ENCODE results near the gene WIZ.

WIZ gene

DNA sequence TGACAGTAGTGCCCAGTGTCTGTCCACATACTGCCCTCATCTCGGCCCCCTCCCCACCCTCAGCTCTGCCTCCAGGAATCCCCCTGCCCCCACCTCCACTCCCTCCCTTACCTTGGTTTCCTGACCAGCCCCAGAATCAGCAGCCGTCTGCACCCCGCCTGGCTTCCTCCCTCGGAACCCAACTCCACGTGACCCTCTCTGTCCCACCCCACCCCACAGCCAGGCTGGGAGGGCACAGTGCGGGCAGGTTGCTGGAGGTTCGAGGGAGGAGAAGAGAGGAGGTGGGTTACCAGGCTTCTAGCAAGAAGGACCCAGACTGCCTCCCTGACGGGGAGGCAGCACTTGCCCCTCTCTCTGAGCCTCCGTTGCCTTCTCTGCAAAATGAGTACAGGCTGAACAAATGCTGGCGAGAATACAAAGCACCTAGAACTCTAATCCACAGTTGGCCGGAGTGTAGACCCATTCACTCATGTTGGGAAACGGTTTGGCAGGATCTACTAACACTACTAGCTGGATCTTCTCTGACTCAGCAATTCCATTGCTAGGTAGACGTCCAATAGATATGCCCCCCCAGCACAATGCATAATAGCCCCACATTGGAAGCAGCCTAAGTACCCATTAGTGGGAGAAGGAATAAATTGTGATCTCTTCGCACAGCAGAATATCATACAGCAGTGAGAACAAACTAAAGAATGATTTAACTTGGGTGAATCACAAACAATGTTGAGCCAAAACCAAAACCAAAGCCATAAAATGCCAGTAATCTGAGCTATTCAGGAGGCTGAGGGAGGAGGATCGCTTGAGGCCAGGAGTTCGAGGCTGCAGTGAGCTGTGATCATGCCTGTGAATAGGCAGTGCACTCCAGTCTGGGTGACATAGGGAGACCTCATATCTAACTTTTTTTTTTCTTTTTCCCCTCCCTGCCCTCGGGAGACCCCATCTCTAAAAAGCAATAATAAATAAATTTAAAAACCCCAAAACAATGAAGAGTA is 14.9 kb upstream of the WIZ start, which contains the start of gene RASAL3:
Gene RASAL3 (minus strand): TSS at position 151 of the 992 bp plus-strand sequence. CDS start 186 bp downstream, outside the sequence.
- no peak for DNase-seq (ENCODE audit: low spot score)

DNA sequence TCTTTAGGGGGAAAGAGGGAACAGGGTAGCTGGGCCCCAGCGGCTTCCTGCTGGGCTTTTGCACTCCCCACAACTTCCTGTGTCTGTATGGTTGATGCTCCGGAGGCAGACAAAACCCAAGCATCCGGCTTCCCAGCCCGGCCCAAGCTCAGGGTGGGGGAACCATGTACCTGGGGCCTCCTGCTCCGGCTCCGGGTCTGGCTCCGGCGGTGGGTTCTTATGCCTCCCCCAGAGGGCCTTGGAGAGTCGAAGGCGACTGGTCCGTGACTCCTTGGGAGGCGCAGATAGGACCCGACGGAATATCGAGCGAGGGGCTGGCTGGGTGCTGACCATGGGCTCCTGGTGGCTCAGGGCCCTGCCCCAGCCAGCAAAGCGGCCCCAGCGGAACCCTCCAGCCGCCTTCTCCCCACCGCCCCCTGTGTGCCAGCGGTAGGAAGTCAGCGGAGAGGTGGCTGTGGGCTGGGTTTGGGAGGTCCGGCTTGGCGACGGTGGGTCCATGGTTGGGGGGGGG is 14.2 kb upstream of the WIZ start:
- DNase-seq (ENCODE audit: low spot score): no peak

DNA sequence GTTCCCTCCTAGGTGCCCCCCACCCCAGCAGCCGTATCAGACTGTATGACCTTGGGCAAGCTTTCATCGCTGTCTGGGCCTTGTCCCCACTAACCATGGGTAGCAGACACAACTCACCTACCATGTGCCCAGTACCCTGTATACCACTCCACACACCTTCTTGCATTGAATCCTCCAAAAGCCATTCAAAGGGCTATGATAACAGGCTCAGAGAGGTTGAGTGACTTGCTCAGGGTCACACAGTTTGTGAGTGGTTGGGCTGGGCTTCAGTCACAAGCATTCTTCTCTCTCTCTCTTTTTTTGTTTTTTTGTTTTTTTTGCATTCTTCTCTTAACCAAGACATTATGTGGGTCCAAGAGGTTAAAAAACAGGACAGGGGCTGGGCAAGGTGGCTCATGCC is 11.9 kb upstream of the WIZ start:
- DNase-seq (ENCODE audit: low spot score): no peak

DNA sequence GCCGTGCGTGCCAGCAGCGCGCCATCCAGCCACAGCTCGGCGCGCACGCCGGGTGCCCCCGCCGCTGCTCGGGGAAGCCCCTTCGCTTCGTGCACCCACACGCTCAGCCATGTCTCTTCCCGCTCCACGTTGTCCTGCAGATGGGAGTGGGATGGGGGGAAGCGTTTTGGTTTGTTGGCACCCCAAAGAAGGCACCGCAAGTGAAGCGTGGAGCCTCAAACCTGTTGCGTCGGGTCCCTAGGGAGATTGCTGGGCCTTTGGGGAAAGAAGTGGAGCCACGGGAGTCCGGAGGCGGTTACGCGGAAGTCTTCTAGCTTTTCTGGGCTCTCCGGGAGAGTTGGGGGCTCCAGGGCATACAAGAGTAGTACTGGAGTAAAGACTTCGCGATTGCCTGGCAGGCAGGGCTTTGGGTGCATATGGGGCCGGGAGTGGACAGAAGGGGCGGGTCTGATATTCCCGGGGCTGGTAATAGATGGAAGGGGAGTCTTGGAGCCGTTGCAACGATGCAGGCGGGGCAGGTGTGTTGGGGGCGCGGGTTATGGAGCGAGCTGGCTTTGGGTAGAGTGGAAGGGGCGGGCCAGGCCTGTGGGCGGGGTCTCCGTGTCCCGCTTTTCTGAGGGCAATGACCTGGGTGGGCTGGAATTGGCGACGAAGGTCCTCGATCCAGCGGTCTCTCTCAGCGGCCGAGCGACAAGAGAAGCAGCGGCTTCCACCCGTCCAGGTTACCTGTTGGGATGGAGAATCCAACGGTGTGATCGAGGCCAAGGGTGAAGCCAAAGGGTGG is 8.1 kb upstream of the WIZ start:
- DNase-seq (ENCODE audit: low spot score): no peak

DNA sequence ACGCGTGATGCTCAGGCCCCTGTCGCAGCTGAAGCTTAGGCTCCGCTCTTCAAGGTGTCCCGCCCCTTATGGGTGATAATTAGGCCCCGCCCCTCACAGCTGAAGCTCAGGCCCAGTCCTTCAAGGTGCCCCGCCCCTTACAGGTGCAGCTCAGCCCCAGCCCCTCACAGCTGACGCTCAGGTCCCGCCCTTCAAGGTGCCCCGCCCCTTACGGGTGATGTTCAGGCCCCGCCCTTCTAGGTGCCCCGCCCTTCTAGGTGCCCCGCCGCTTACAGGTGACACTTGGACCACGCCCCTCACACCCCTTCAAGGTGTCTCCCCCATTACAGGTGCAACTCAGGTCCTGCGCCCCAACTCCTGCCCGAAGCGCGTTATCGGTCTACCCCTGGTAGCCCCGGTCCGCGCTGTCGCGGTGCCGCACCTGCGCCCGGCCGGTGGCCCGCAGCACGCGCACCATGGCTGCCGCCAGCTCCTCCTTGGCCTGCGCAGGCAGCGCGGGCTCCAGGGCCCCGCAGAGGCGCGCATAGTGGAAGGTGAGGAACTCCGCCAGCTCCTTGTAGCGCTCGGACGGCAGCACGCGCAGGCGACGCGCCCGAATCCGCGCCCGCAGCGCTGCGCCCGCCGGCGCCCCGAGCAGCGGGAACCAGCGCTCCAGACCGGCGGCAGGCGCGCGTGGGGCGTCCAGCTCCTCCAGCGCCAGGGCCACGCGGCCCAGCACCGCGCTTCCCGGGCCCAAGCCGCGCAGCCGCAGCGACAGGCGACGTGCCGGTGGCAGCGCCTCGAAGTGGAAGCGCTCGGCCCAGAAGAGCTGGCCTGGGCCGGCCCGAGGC is 7.3 kb upstream of the WIZ start:
- DNase-seq (ENCODE audit: low spot score): no peak

DNA sequence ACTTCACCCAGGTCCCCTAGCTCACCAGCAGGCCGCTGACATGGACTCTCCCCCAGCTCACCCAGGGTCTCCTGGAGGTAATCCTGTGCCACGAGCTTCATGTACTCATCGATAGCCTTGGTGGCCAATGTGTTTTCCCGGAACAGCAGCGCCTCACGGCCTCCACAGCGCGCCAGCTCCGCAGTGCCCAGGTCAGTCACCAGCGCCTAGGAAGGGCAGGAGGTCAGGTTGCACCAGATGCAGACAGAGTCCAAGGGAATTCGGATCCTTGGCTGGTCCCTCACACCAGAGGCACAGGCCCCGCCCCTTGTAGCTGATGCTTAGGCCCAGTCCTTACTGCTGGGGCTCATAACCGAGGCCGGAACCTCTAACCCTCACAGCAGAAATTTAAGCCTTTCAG is 6.7 kb upstream of the WIZ start:
- no peak for DNase-seq (ENCODE audit: low spot score)

DNA sequence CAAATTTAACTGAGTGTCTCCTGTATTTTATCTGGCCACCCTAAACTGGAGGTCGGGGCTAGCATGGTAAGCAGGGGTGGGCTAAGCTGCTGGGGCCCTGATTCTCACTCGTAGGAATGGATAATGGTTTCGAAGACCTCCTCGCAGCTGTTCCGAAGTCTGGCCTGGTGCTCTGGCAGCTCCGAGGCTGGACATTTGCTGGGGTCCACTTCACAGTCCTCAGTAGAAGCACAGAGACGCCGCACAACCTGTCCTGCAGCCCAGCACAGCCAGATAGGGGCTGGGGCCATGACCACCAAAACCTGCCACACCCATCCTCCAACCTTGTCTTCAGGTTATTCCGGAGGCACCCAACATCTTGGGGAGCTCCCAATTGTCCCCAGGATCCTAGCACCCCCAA is 6.2 kb upstream of the WIZ start:
- DNase-seq (ENCODE audit: low spot score): no peak

DNA sequence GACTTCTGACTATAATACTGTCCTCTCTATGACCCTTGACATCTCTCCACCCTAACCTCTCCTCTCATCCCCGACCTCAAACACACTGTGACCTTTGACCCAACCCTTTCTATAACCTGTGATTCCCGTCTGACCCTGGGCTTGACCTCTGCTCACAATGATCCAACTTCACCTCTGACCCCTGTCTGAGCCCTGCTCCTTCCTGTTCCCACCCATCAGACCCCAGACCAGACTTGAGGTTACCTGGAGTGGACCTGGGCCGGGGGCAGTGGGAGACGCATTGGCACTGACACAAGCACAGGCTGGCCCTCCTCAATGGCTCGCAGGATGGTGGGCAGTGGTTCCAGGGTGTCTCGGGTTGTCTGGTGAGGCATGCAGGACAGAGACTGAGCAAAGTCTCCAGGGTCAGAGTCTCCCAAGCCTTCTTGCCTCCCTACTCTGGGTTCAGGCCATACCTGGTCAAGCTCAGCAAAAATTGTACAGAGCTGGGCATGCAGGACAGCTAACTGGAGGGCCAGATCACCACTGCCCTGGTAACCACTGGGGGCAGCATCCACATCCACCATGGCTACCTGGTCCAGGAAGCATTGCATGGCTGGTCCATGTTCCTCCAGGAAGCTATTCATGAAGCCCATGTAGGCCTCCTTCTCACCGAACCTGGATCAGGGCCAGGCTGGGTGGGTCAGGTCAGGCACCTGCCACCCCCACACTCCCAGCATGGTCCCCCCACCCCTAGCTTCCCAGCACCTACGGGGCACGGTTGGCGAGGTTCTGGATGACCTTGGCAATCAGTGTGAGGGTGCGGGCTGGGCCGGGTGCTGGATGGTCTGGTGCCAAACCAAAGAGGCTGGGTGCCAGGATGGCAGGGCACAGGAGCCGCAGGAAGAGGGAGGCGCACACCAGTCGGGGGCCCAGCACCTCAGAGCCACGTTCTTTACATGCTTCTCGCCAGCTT is 4.4 kb upstream of the WIZ start:
- DNase-seq (ENCODE audit: low spot score): no peak

DNA sequence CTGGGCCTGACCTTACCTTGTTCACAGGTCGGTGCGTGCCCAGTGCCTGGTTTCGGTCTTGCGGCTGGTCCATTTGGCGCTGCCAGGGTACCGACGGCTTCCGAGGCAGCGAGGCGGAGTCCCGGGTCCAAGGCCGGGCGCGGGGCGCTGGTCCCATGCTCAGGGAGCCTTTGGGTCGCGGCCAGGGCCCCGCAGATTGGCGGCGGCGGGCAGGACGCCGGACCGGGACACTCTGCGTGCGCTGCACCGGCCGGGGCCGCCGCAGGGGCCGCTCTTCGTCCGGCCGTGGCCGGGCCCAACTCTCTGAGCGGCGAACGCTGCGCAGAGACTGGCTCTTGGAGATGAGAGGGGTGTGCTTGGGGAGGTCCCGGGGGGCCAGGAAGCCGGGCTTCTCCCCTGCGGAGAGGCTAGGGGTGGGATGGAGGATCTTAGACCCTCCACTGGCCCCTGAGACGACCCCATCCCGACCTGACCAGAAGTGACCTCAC is 3.4 kb upstream of the WIZ start:
- no peak for DNase-seq (ENCODE audit: low spot score)

DNA sequence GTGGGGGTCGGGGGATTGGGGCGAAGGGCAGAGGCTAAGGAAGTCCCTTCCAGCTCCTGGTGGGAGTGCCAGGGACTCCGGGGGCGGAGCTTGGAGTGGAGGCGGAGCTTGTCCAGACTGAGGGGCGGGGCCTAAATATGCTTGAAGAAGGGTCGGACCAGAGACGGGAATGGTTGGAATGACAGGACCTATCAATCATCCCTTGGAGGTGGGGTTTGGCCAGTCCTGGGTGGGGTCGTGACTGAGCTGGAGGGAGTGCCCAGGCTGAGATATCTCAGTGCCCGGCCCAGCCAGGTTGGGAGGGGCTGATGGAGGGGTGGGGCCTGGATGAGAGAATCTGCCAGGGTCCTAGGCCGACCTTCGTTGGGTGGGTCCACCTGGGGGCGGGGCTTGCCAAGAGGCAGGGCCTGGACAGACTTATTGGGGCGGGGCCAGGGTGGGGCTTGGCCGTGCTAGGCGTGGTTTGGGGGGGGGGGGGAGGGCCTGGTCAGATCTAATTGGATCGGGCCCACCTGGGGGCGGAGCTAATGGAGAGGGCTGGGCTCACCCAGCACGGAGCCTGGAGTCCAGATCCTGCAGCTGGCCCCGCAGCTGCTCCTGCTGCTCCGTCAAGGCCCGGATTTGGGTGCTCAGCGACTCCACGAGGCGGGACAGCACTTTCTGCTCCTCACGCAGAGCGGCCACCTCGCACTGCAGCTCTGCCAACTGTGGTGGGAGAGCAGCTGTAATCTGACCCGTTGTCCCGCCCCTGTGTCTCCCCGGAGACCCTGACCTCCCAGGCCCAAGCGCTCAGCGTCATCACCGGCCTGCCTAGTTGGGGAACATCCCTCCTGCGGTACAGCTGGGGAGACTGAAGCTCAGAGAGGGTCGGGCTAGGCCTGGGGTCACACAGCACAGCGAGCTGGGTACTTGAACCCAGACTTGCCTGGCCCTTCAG is 2.6 kb upstream of the WIZ start:
- DNase-seq (ENCODE audit: low spot score): peak; percentile 88

DNA sequence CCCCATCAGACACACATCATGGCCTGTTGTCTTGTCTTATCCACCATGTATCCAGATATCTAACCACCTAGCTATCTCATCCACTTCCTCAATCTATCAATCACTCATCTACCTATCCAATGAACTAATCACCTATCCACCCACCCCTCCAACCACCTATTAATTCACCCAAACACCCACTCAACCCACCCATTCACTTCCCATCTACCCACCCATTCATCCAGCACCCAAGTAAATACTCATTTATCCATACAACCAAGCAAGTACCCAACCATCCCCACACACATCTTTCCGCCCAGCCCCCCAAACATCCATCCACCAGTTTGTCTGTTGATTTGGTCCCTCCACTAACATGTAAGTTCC is 753 bp upstream of the WIZ start:
- no peak for DNase-seq (ENCODE audit: low spot score)

DNA sequence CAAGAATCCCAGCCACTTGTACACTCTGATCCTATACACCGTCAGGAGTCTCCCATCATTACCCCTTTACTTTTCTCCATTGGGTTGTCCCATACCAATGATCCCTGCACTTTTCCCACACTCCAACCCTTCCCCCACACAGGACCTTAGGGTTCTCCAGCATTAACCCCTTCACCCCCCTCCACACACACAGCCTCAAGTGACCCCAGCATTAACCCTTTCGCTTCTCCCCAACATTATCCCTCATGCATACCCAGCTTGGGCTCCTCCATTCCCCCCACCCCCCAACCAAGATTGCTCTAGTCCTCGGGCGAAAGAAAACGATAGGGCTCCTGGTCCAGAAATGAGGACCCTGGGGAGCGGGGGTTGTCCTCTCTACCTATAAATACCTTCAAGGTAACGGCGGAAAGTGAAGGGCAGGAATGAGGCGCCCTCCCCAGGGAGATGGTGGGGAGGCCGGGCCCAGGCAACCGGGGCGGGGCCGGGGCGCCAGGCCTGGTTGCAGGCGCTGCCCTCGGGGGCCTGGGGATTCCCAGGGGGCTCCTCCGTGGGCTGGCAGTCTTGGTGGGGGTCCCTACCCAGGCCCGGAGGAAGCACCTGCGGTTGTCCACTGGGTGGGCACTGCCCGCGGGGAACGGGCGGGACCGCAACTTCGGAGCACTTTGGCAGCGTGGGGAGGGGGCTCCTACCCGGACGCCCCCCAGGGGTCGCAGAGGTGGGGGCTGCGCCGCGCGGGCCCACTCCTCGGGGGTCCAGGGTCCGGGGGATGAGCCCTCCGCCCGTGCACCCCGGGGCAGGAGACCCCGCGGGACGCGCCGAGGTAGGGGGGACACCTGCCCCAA is 757 bp downstream of the WIZ start:
- DNase-seq (ENCODE audit: low spot score): peak; percentile 70

DNA sequence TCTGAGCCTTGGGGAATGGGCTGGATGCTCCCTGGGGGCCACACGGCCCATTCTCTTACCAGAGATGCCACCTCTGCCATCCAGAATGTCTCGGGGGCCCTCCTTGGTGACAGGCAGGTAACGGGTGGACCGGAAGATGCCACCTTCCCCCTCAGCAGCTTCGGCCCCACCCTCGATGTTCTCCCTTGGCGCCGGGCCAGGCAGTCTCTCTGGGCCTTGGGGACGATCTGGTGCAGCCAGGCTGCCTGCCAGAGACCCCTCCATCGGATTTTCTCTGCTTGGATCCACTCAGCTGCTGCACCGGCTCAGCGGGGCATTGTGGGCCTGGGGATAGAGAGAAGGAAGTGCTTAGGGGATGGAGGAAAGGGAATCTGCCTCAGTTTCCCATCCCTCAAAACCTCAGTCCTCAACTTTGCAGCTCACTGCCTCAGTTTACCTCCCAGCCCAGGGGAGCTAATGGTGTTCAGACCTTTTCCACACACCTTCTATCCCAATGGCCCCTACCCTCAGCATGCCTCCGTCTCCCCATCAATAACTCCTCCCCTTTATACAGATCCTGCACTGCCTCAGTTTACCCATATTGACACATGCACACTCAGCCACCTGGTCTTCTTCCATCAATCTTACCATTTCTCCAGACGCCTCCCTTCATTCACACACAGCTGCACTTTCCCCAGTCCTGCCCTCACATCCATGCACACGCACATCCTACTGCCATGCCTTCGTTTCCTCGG is 1.5 kb downstream of the WIZ start:
- DNase-seq (ENCODE audit: low spot score): no peak

DNA sequence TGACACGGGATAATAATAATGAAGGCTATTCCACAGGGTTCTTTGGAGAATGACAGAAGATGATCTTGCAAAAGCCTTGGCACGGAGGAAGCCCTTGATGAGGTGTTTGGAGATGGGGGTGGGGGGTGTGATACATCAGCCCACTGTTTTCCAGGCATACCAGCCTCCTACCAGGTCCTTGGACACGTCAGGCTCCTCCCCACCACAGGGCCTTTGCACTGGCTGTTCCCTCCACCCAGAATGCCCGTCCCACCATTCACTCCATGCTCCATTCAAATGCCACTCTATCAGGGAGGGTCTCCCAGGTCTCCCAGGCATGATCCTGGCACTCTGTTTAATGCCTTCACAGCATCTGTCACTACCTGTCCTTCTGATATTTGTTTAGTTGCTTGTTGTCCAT is 2.7 kb downstream of the WIZ start:
- no peak for DNase-seq (ENCODE audit: low spot score)

DNA sequence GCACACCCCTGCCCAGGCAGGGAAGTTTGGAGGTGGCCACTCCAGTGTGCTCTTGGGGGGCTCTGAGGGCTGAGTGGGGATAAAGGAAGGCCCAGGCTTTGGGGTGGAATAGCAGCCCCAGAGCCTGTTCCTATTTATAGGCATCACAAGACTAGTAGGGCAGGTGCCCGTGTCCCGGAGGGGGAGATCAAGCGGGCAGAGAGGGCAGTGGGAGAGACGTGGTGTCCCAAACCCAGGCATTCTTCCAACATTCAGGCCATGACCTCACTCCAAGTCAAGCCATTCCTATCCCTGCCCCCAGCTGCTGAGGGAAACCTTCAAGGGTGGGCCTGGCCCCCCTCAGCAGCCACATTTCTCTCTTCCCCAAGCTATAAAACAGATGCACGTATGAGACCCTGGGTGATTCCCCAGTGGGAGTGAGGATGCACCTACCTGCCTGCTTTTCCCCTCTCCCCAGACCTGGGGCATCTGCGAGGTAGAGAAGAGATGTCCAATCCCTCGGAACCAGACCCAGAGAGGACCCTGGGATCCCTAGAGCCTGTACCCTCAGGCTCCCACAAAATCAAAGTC is 3.9 kb downstream of the WIZ start:
- no peak for DNase-seq (ENCODE audit: low spot score)

DNA sequence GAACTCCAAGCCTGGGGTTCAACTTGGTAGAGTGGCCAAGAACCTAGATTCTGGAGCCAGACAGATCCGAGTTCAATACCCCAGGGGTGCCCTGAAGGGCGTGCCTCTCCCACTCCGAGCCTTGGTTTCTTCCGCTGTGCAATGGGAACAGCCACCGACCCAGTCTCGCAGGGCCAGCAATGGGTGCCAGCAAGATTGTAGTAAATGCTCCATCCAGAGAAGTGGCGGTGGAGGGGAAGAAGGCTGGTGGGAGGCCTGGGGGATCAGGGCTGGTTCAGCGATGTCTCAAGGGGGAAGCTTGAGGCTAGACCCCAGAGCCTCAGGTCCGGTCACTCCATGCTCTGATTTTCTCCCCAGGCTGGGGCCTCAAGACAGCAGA is 4.5 kb downstream of the WIZ start:
- DNase-seq (ENCODE audit: low spot score): no peak

DNA sequence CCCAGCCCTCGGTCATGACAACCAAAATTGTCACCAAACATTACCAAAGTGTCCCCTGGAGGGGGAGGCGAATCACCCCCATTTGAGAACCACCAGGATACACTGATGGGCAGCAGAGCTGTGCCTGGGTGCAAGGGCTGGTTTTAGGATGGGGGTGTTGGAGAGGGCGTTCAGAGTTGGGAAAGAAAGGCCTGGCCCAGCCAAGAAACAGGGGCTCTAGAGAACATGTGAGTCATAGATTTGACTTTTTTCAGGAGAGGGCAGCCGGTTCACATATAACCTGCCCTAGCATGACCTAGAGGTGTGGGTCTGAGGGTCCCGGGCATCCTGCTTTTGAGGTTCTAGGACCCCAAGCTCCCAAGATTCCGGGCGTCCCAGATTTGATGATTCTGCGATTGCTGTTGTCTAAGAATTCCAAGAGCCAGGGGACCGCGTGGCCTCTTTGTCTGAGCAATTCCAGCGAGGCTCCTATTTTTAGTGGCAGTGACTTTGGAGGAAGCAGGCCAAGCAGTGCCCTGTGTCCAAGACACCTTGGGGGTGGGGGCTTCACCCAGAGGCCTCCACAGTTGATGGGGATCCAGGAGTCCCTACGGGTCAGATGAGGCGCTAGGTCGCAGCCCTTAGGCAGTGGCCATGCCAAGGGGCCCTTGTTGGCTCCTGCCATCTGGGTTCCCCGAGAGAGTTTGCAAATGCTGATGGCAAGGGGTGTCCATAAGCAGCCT is 5.1 kb downstream of the WIZ start:
- no peak for DNase-seq (ENCODE audit: low spot score)
